Embryonic facial prominence (tissue), 1 donor: ENCODE results near the gene GPRC5B.

Experiments used
- DNase-seq: peaks from one replicate; pipeline ENCODE4 v3.0.0-alpha.2; 2016; ENCODE audit errors: extremely low spot score

Gene GPRC5B

DNA sequence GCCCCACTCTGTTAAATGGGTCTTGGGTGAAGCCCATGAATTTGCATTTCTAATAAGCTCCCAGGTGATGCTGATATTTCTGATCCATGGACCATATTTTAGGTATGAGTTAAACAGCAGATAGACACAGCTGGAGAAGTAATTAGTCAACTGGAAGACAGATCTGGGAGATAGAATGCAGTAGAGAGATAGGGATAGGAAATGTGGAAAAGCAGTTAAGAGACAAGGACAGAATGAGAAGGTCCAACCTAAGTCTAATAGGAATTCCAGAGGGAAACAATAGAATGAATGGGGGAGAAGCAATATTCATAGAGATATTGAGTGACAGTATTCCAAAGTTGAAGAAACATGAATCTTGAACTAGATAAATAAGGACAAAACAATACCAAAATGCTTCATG, 71.7 kb downstream of the GPRC5B start:
- DNase-seq: no peak

DNA sequence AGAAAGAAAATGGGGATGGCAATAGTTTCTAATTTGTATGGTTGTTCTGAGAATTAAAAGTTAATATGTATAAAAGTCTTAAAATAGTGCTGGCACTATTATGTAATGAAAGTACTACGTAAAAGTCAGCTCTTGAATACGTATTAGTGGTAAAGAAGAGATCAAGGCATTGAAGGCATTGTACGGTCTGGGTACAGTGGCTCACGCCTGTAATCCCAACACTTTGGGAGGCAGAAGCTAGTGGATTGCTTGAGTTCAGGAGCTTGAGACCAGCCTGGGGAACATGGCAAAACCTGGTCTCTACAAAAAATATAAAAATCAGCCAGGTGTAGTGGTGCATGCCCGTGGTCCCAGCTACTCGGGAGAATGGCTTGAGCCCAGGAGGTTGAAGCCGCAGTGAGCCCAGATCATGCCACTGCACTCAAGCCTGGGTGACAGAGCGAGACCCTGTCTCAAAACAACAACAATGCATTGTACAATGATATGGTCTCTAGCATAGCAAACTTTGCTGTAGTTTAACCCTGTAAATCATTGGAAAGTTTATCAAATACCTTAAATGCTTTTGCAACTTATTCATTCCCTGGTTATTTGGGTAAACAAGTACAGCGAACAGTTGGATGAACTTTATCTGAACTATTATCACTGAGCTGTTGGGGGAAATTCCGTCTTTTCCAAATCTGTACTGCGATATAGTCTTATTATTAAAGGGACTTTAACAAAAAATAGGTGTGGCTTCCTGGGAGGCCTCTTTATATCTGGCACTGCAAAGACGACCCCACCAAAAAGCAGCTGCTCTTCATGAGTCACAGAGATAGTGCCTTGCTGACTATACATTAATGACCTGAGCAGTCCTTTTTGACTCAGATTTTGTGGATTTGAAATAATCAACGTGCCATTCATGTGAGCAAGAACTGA, 73.6 kb downstream of the GPRC5B start:
- DNase-seq: no peak

DNA sequence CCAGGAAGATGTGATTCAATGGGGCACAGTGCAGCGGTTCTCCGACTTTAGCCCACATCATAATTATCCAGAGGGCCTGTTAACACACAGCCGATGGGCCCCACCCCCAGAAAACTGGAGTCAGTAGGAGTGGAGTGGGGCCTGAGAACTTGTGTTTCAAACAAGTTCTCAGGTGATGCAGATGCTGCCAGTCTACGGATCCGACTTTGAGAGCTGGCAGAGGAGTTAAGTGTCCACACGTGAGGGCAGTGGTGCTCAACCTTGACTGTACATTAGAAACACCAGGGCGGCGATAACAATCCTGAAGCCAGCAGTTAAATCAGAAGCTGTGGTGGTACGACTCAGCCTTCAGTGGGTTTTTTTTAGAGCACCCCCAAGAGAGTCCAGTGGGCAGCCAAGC, 75.0 kb downstream of the GPRC5B start:
- DNase-seq: no peak

DNA sequence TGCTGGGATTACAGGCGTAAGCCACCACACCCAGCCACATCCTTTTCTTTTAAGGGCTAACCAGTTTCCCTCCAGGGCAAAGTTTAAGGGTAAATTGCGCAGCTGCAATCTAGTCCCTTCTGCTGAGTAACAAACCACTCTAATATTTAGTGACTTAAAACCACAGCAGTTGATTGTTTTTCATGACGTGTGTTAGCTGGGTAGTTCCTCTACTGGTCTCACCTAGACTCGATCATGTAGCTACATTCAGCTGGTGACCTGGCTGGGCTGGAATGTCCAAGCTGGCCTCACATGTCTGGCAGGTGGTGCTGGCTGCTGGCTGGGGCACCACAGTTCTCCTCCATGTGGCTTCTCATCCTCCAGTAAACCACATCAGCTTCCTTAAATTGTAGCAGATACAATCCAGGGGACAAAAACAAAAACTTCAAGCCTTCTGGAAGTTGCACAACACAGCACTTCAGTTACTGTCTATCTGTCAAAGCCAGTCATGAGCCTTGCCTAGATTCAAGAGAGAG, 75.5 kb downstream of the GPRC5B start:
- DNase-seq: no peak

DNA sequence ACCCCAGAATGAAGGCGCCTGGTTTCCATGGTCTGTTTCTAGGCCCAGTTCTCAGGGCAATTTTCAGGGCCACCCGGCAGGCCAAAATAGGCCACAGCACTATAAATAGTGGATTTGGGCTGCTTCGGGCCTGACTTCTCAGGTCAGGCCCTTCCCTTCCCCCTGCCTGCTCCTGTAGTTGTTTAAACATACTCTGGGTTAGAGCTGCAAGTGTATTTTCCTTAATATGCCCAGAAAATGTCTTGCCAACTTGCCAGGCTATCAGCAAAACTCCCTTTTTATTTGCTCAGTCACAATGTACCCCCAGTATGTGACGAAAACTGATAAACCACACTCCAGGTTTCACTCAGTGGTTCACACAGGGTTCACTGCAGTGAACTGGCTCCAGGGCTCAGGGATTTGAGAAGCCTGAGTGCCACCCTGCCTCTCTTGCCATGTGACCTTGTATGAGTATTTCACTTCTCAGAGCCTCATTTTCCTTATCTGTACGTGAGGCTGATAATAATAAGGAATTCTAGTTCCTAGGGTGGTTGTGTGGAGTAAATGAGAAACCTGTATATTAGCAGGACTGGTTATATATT, 76.5 kb downstream of the GPRC5B start:
- DNase-seq: no peak
